Ascending aorta (tissue), 2 donors: ENCODE measurements around the gene CACFD1. TPM values are rescaled to one million over a fixed set of nuclear protein-coding genes. Genes with fewer than 3 reads are reported as not detected.

Experiments
- DNase-seq, 2 donors: peaks; one replicate each; pipeline ENCODE4 v3.0.0-alpha.2; 2019; ENCODE audit warnings: low spot score in 2 of 2
- H3K27ac ChIP-seq, 2 donors: fragments of 200-600 bp; sonication (generic); one replicate each; pipeline ENCODE4 v1.5.1; 2016 to 2017; ENCODE audit warnings: mild to moderate bottlenecking in 1 of 2
- H3K27me3 ChIP-seq: fragments of 200-600 bp; sonication (generic); one replicate; pipeline ENCODE4 v1.5.1; 2017
- H3K36me3 ChIP-seq, 2 donors: fragments of 200-600 bp; sonication (generic); one replicate each; pipeline ENCODE4 v1.5.1; 2016
- H3K4me1 ChIP-seq, 2 donors: fragments of 200-600 bp; sonication (generic); one replicate each; pipeline ENCODE4 v1.5.1; 2016 to 2017; ENCODE audit warnings: mild to moderate bottlenecking in 1 of 2
- H3K4me3 ChIP-seq, 2 donors: fragments of 200-600 bp; sonication (generic); one replicate each; pipeline ENCODE4 v1.5.1; 2016 to 2017; ENCODE audit warnings: mild to moderate bottlenecking in 1 of 2
- H3K9me3 ChIP-seq, 2 donors: fragments of 200-600 bp; sonication (generic); one replicate each; pipeline ENCODE4 v1.5.1; 2016
- intact Hi-C: fragments of 100-400 bp; cut with DNase I; formaldehyde crosslinking; loops from one replicate; pipeline ENCODE4 v1.15.1; 2023
- total RNA-seq: library from RNA; depleted of rRNA; stranded (reverse); fragments of >200 nt; gene quantifications from one replicate; pipeline ENCODE4 v1.1.0, GENCODE V29; 2016
- TF ChIP-seq, protein P1 (sequence below), 3 experiments: fragments of 200-600 bp in 2 of 3; fragments of 450-650 bp in 1 of 3; sonication (generic) in 2 of 3; IDR thresholded peaks; one replicate each; pipeline ENCODE4 v1.5.1; 2016 to 2019; ENCODE audit warnings: antibody characterized with exemption in 3 of 3, mild to moderate bottlenecking in 1 of 3, moderate library complexity in 1 of 3

The CACFD1 gene
- total RNA-seq, 1 donor from 2014 or later, result 24.8 TPM

DNA sequence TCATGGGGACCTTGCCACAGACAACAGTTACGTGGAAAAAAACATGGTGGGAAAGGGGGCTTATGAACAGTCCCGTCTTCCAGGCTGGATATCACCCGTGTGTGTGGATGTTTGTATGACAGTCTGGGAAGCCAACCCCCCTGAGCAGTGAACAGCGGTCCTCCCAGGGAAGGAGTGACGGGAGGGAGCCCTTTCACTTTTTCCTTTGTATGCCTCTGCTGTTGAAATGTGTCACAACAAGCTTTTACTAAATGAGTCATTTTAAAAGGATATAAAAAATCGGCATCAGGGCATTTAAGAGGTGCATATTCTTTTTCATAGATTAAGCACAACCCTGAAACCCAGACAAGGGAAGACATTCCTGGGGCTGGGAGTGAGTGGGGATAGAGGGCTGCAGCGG is 59.9 kb downstream of the CACFD1 start:
- H3K9me3 ChIP-seq, result no peaks in the 10 kb centered on the region
- TF ChIP-seq, protein P1, sequence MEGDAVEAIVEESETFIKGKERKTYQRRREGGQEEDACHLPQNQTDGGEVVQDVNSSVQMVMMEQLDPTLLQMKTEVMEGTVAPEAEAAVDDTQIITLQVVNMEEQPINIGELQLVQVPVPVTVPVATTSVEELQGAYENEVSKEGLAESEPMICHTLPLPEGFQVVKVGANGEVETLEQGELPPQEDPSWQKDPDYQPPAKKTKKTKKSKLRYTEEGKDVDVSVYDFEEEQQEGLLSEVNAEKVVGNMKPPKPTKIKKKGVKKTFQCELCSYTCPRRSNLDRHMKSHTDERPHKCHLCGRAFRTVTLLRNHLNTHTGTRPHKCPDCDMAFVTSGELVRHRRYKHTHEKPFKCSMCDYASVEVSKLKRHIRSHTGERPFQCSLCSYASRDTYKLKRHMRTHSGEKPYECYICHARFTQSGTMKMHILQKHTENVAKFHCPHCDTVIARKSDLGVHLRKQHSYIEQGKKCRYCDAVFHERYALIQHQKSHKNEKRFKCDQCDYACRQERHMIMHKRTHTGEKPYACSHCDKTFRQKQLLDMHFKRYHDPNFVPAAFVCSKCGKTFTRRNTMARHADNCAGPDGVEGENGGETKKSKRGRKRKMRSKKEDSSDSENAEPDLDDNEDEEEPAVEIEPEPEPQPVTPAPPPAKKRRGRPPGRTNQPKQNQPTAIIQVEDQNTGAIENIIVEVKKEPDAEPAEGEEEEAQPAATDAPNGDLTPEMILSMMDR (IDR thresholded peaks at IDR 0.05), result no peak
- intact Hi-C loops, result no loop called here
- no peak overlapping the region for H3K27ac ChIP-seq
- no peaks in the 10 kb centered on the region for H3K36me3 ChIP-seq
- H3K27me3 ChIP-seq, result no peaks in the 10 kb centered on the region
- H3K4me3 ChIP-seq, result no peak overlapping the region
- no peak for DNase-seq
- peaks cover under 1 to 3% of the 10 kb centered on the region in 2 donors for H3K4me1 ChIP-seq

DNA sequence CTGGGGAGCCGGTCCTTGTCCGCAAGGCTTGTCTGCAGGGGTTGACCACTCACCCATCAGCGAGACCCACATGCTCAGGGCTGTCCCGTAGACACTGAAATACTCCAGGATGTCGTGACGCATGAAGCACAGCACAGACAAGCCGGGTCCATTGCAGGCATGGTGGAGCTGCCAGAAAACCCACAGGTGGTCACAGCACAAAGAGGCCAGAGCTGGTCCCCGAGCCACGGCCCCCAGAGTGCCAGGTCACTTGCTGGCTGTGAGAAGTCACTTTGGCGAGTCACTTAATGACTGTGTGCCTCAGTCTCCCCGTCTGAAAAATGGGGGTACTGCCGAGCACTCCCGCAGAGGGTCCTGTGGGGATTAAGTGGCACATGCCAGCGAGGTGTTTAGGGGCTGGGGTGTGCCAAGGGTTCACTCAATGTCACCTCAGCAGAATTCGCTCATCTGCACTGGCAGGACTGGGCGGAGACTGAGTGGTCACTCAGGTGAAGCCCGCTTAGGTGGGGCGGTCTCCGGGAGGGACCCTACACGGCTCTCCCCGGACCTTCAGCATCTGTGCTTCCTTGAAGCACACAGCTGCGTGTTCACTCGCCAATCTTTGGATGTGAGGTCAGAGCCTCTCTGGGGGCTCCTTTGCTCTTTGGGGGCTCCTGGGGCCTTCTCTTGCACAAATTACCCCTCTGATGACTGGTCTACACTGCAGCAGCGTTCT is 60.5 kb downstream of the CACFD1 start:
- no peak overlapping the region for H3K4me3 ChIP-seq
- H3K9me3 ChIP-seq, result no peaks in the 10 kb centered on the region
- H3K27ac ChIP-seq, result no peak overlapping the region
- H3K27me3 ChIP-seq, result no peaks in the 10 kb centered on the region
- intact Hi-C loops, result no loop called here
- no peaks in the 10 kb centered on the region for H3K36me3 ChIP-seq
- no peaks in the 10 kb centered on the region for H3K4me1 ChIP-seq
- TF ChIP-seq, protein P1 (IDR thresholded peaks at IDR 0.05), result no peak
- DNase-seq, result no peak

Other genes with a start within 250 kb of the CACFD1 start
- gene ABO, start 184.8 kb upstream of the CACFD1 start, total RNA-seq, result 4.8 TPM
- 5.3 TPM for gene SURF6, start 123.8 kb upstream of the CACFD1 start, total RNA-seq
- 52.2 TPM for gene MED22, start 111.8 kb upstream of the CACFD1 start, total RNA-seq
- 1,203 TPM for gene RPL7A, start 111.8 kb upstream of the CACFD1 start, total RNA-seq
- 19.9 TPM for gene SURF1, start 103.5 kb upstream of the CACFD1 start, total RNA-seq
- gene SURF2, start 103.4 kb upstream of the CACFD1 start, total RNA-seq, result 4.4 TPM
- 161 TPM for gene SURF4, start 83.9 kb upstream of the CACFD1 start, total RNA-seq
- gene STKLD1, start 83.6 kb upstream of the CACFD1 start, total RNA-seq, result not detected
- 29.4 TPM for gene REXO4, start 42.0 kb upstream of the CACFD1 start, total RNA-seq
- 3.5 TPM for gene ADAMTS13, start 37.6 kb upstream of the CACFD1 start, total RNA-seq
- gene SLC2A6, start 19.1 kb downstream of the CACFD1 start, total RNA-seq, result 8.7 TPM
- not detected for gene MYMK, start 65.0 kb downstream of the CACFD1 start, total RNA-seq
- gene ADAMTSL2, start 74.7 kb downstream of the CACFD1 start, total RNA-seq, result 3.4 TPM
- gene FAM163B, start 149.4 kb downstream of the CACFD1 start, total RNA-seq, result not detected
- not detected for gene DBH, start 176.4 kb downstream of the CACFD1 start, total RNA-seq